ENCODE results near the gene KLRG1. TPM values are rescaled to one million over a fixed set of nuclear protein-coding genes. Genes with fewer than 3 reads are reported as not detected.

Gene KLRG1
- total and polyA plus RNA-seq, 9 of the 15 experiments (the other 6 are each of a cell fraction or from before 2014, with no cell fraction given) = 1.4 to 7.2 (median 2.1) TPM

GRCh38 chr12:9051158-9051550 is 61.8 kb downstream of the KLRG1 start:
- no peak overlapping the region for H3K4me3 ChIP-seq
- in situ Hi-C loops (cut with MboI) (no loop called here), intact Hi-C loops (cut with micrococcal nuclease) (no loop called here)
- no peaks in the 10 kb centered on the region for H3K79me2 ChIP-seq (ENCODE audit: control insufficient read depth, insufficient read depth, low read length)
- H3K9me1 ChIP-seq (ENCODE audit: control insufficient read depth, insufficient read depth, low read length) = no peaks in the 10 kb centered on the region
- H3K36me3 ChIP-seq (ENCODE audit: control insufficient read depth, insufficient read depth, low read length) = no peaks in the 10 kb centered on the region
- ATAC-seq (no peak), FAIRE-seq (no peak), DNase-seq (ENCODE audit: extremely low read depth in 1 of 4, low spot score in 3 of 4) (no peak)
- no TSS peak for BruUV-seq (replicated peaks)
- no peaks in the 10 kb centered on the region for H4K20me1 ChIP-seq (replicated peaks; ENCODE audit: control insufficient read depth, insufficient read depth, low read length)
- WGBS (ENCODE audit: insufficient coverage, low coverage, missing lambda C conversion rate) = 0% methylated on average over 4 of the region's 6 CpGs
- no peak overlapping the region for H3K9ac ChIP-seq (ENCODE audit: insufficient read depth in 1 of 2, low read depth in 2 of 2, low read length in 2 of 2)
- no peak overlapping the region for H3K4me2 ChIP-seq (ENCODE audit: insufficient read depth, low read length)
- CTCF ChIA-PET (ENCODE audit: low intra/inter-chr PET ratio) = interaction anchor here (2.7 kb wide), 1 partner anchor 394 kb away, joined by 11 read pairs; no protein-coding TSS in a partner anchor
- H3K9me3 ChIP-seq (replicated peaks; ENCODE audit: control insufficient read depth, insufficient read depth, low read depth, low read length) = no peaks in the 10 kb centered on the region
- peaks cover 0 to 5% of the 10 kb centered on the region in 2 experiments; a peak in 1 of 5 replicates for H3K4me1 ChIP-seq (replicated peaks in 1 of 2; ENCODE audit: control insufficient read depth in 2 of 2, insufficient read depth in 2 of 2, low read length in 2 of 2)
- no peak for TF ChIP-seq E2F5 (CRISPR knock-in tag; IDR thresholded peaks at IDR 0.05)
- H2AFZ ChIP-seq (ENCODE audit: low read depth, low read length) = no peak overlapping the region
- POLR2A ChIA-PET = no interaction called here
- no peak overlapping the region for H3K27ac ChIP-seq (ENCODE audit: extremely low read depth, low read depth, low read length)
- peaks cover 0 to 2% of the 10 kb centered on the region in 2 experiments; a peak in 2 of 5 replicates for H3K27me3 ChIP-seq (ENCODE audit: control insufficient read depth in 2 of 2, insufficient read depth in 2 of 2, low read length in 2 of 2)

GRCh38 chr12:9052610-9053009 is 63.3 kb downstream of the KLRG1 start:
- Histone ChIP-seq H3K27ac (ENCODE audit: extremely low read depth, low read depth, low read length) (no peak overlapping the region), H3K9me1 (ENCODE audit: control insufficient read depth, insufficient read depth, low read length) (no peaks in the 10 kb centered on the region), H3K4me1 (replicated peaks in 1 of 2; ENCODE audit: control insufficient read depth in 2 of 2, insufficient read depth in 2 of 2, low read length in 2 of 2) (peaks cover 0 to 5% of the 10 kb centered on the region in 2 experiments; a peak in 1 of 5 replicates), H3K27me3 (ENCODE audit: control insufficient read depth in 2 of 2, insufficient read depth in 2 of 2, low read length in 2 of 2) (peaks cover 0 to 2% of the 10 kb centered on the region in 2 experiments; a peak in 2 of 5 replicates), H3K9ac (ENCODE audit: insufficient read depth in 1 of 2, low read depth in 2 of 2, low read length in 2 of 2) (no peak overlapping the region), H3K4me3 (no peak overlapping the region), H2AFZ (ENCODE audit: low read depth, low read length) (no peak overlapping the region), H3K36me3 (ENCODE audit: control insufficient read depth, insufficient read depth, low read length) (no peaks in the 10 kb centered on the region), H3K9me3 (replicated peaks; ENCODE audit: control insufficient read depth, insufficient read depth, low read depth, low read length) (no peaks in the 10 kb centered on the region), H3K4me2 (ENCODE audit: insufficient read depth, low read length) (no peak overlapping the region), H3K79me2 (ENCODE audit: control insufficient read depth, insufficient read depth, low read length) (no peaks in the 10 kb centered on the region), H4K20me1 (replicated peaks; ENCODE audit: control insufficient read depth, insufficient read depth, low read length) (no peaks in the 10 kb centered on the region)
- POLR2A ChIA-PET = no interaction called here
- CTCF ChIA-PET (ENCODE audit: low intra/inter-chr PET ratio) = no interaction called here
- TF ChIP-seq MCM7 (IDR thresholded peaks at IDR 0.05) (no peak), NFE2 (IDR thresholded peaks at IDR 0.05; ENCODE audit: low read depth) (no peak)
- WGBS (ENCODE audit: insufficient coverage, low coverage, missing lambda C conversion rate) = 0% methylated on average over 1 of the region's 1 CpG
- intact Hi-C loops (cut with micrococcal nuclease) = no loop called here
- FAIRE-seq (no peak), DNase-seq (ENCODE audit: extremely low read depth in 1 of 4, low spot score in 3 of 4) (no peak), ATAC-seq (no peak)
- in situ Hi-C loops (cut with MboI) = no loop called here
- no TSS peak for BruUV-seq (replicated peaks)

Other genes starting within 250 kb of the KLRG1 start
- 0.04 and 0.14 TPM in 2 replicates for gene A2ML1, start 166.9 kb upstream of the KLRG1 start, total RNA-seq (2014; rRNA removed)
- 0.11 and 0.26 TPM in 2 replicates for gene A2ML1, start 166.9 kb upstream of the KLRG1 start, total RNA-seq (2014; rRNA removed; fragmentation: Illumina TruSeq; extraction: Trizol)
- gene A2ML1, start 166.9 kb upstream of the KLRG1 start, total RNA-seq (2015; rRNA removed; fragmentation: Illumina TruSeq; extraction: Trizol) = 0.23 and 0.47 TPM in 2 replicates
- 0.40 TPM in 1 of 2 replicates, not detected in the other for gene A2ML1, start 166.9 kb upstream of the KLRG1 start, total RNA-seq (2021)
- gene A2ML1, start 166.9 kb upstream of the KLRG1 start, polyA plus RNA-seq (2011; rRNA removed) = 0.01 and 0.04 TPM in 2 replicates
- 0.07 and 0.13 TPM in 2 replicates for gene A2ML1, start 166.9 kb upstream of the KLRG1 start, polyA plus RNA-seq (2014; fragmentation: Illumina TruSeq; extraction: Trizol)
- under 1 TPM; 0.04 to 0.14 TPM for gene A2ML1, start 166.9 kb upstream of the KLRG1 start, polyA plus RNA-seq (2014; fragmentation: Nextera tagmentation; extraction: Ambion mirVana)
- gene A2ML1, start 166.9 kb upstream of the KLRG1 start, polyA plus RNA-seq (2014; rRNA removed) = 0.04 and 0.11 TPM in 2 replicates
- gene PHC1, start 75.0 kb upstream of the KLRG1 start, total RNA-seq (2014; rRNA removed) = 6.9 and 8.3 TPM in 2 replicates
- gene PHC1, start 75.0 kb upstream of the KLRG1 start, total RNA-seq (2014; rRNA removed; fragmentation: Illumina TruSeq; extraction: Trizol) = 4.2 and 5.6 TPM in 2 replicates
- 4.7 and 6.2 TPM in 2 replicates for gene PHC1, start 75.0 kb upstream of the KLRG1 start, total RNA-seq (2015; rRNA removed; fragmentation: Illumina TruSeq; extraction: Trizol)
- gene PHC1, start 75.0 kb upstream of the KLRG1 start, total RNA-seq (2021) = 9.3 and 10.0 TPM in 2 replicates
- gene PHC1, start 75.0 kb upstream of the KLRG1 start, polyA plus RNA-seq (2011; rRNA removed) = 13.7 and 15.7 TPM in 2 replicates
- gene PHC1, start 75.0 kb upstream of the KLRG1 start, polyA plus RNA-seq (2014; fragmentation: Illumina TruSeq; extraction: Trizol) = 11.6 and 12.7 TPM in 2 replicates
- gene PHC1, start 75.0 kb upstream of the KLRG1 start, polyA plus RNA-seq (2014; fragmentation: Nextera tagmentation; extraction: Ambion mirVana) = 1 to 10 TPM; 1.9 to 2.5 TPM
- gene PHC1, start 75.0 kb upstream of the KLRG1 start, polyA plus RNA-seq (2014; rRNA removed) = 7.2 and 11.8 TPM in 2 replicates
- gene M6PR, start 39.9 kb upstream of the KLRG1 start, total RNA-seq (2014; rRNA removed) = 134 and 163 TPM in 2 replicates
- gene M6PR, start 39.9 kb upstream of the KLRG1 start, total RNA-seq (2014; rRNA removed; fragmentation: Illumina TruSeq; extraction: Trizol) = 109 and 112 TPM in 2 replicates
- 150 and 159 TPM in 2 replicates for gene M6PR, start 39.9 kb upstream of the KLRG1 start, total RNA-seq (2015; rRNA removed; fragmentation: Illumina TruSeq; extraction: Trizol)
- gene M6PR, start 39.9 kb upstream of the KLRG1 start, total RNA-seq (2021) = 106 and 107 TPM in 2 replicates
- 109 and 117 TPM in 2 replicates for gene M6PR, start 39.9 kb upstream of the KLRG1 start, polyA plus RNA-seq (2011; rRNA removed)
- gene M6PR, start 39.9 kb upstream of the KLRG1 start, polyA plus RNA-seq (2014; fragmentation: Illumina TruSeq; extraction: Trizol) = 119 and 129 TPM in 2 replicates
- gene M6PR, start 39.9 kb upstream of the KLRG1 start, polyA plus RNA-seq (2014; fragmentation: Nextera tagmentation; extraction: Ambion mirVana) = 100 to 1,000 TPM in 1 of 2 experiments, 10 to 100 TPM in 1; 86.8 to 133 TPM
- gene M6PR, start 39.9 kb upstream of the KLRG1 start, polyA plus RNA-seq (2014; rRNA removed) = 78.6 and 93.3 TPM in 2 replicates
- gene A2M, start 126.4 kb downstream of the KLRG1 start, total RNA-seq (2014; rRNA removed) = not detected in 2 replicates
- not detected in 2 replicates for gene A2M, start 126.4 kb downstream of the KLRG1 start, total RNA-seq (2014; rRNA removed; fragmentation: Illumina TruSeq; extraction: Trizol)
- gene A2M, start 126.4 kb downstream of the KLRG1 start, total RNA-seq (2015; rRNA removed; fragmentation: Illumina TruSeq; extraction: Trizol) = not detected in 2 replicates
- gene A2M, start 126.4 kb downstream of the KLRG1 start, total RNA-seq (2021) = 2.3 and 3.0 TPM in 2 replicates
- gene A2M, start 126.4 kb downstream of the KLRG1 start, polyA plus RNA-seq (2011; rRNA removed) = not detected in 2 replicates
- gene A2M, start 126.4 kb downstream of the KLRG1 start, polyA plus RNA-seq (2014; fragmentation: Illumina TruSeq; extraction: Trizol) = not detected in 2 replicates
- gene A2M, start 126.4 kb downstream of the KLRG1 start, polyA plus RNA-seq (2014; fragmentation: Nextera tagmentation; extraction: Ambion mirVana) = under 1 TPM in 1 of 2 experiments, not detected in 1; 0.08 TPM
- gene A2M, start 126.4 kb downstream of the KLRG1 start, polyA plus RNA-seq (2014; rRNA removed) = not detected in 2 replicates
- not detected in 2 replicates for gene PZP, start 218.8 kb downstream of the KLRG1 start, total RNA-seq (2014; rRNA removed)
- not detected in 2 replicates for gene PZP, start 218.8 kb downstream of the KLRG1 start, total RNA-seq (2014; rRNA removed; fragmentation: Illumina TruSeq; extraction: Trizol)
- not detected in 2 replicates for gene PZP, start 218.8 kb downstream of the KLRG1 start, total RNA-seq (2015; rRNA removed; fragmentation: Illumina TruSeq; extraction: Trizol)
- gene PZP, start 218.8 kb downstream of the KLRG1 start, total RNA-seq (2021) = not detected in 2 replicates
- gene PZP, start 218.8 kb downstream of the KLRG1 start, polyA plus RNA-seq (2011; rRNA removed) = not detected in 2 replicates
- gene PZP, start 218.8 kb downstream of the KLRG1 start, polyA plus RNA-seq (2014; fragmentation: Illumina TruSeq; extraction: Trizol) = not detected in 2 replicates
- under 1 TPM in 1 of 2 experiments, not detected in 1; 0.01 TPM for gene PZP, start 218.8 kb downstream of the KLRG1 start, polyA plus RNA-seq (2014; fragmentation: Nextera tagmentation; extraction: Ambion mirVana)
- not detected in 2 replicates for gene PZP, start 218.8 kb downstream of the KLRG1 start, polyA plus RNA-seq (2014; rRNA removed)

Data from K562 (cell line).